HG02981 (cell line): ENCODE measurements around the gene MAGEB6.
"Not testable (repeated sequence)": the region's sequence is repeated elsewhere in the genome, so short reads cannot be mapped to it uniquely, and the experiment has no call there.

Source experiments
- ATAC-seq: cut with Tn5 transposase; IDR thresholded peaks from one replicate; pipeline ENCODE4 v1.9.1; 2021; ENCODE audit warnings: mild to moderate bottlenecking, moderate library complexity; ENCODE audit not compliant: unreplicated experiment

The MAGEB6 gene, protein sequence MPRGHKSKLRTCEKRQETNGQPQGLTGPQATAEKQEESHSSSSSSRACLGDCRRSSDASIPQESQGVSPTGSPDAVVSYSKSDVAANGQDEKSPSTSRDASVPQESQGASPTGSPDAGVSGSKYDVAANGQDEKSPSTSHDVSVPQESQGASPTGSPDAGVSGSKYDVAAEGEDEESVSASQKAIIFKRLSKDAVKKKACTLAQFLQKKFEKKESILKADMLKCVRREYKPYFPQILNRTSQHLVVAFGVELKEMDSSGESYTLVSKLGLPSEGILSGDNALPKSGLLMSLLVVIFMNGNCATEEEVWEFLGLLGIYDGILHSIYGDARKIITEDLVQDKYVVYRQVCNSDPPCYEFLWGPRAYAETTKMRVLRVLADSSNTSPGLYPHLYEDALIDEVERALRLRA

DNA sequence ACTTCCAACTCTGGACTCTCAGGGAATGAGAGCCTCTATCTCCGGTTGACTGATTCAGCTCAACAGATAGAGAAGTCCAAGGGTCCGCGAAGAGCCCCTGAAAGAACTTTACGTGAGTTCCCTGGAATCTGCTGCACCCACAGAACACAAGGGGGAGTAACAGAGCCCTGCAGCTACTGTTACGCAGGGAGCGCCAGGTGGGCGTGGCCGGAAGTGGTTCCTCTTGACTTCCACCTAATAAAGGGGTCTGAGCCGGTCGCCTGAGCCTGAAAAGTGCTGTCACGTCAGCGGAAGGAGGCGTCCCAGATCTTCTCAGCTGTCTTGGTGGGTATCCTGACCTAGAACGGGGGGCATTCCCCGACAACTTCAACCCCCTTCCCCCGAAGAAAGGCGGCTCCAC, at the start of gene MAGEB6:
MAGEB6 (plus strand) TSS at position 237 of the 400 bp plus-strand sequence. CDS start 1,407 bp downstream, outside the sequence.
- no peak for ATAC-seq

DNA sequence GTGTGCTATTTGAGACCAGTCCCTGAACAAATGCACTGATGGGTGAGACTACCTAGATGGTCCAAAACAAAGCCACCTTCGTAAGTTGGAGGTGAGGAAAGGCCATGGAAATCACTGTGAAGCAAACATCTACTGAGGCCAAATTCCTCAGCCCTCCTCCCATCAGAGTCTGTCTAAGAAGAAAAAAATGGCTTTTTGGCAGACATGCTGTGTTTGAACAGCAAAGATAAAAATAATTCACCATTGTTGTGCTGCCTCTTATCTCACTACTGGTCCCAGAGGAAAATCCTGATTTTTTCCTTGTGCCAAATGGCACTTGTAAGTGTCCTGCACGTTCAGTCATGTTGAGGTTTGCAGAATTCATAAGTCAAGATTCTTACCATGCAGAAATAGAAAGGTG, 46.2 kb upstream of the MAGEB6 start:
- ATAC-seq, result no peak

DNA sequence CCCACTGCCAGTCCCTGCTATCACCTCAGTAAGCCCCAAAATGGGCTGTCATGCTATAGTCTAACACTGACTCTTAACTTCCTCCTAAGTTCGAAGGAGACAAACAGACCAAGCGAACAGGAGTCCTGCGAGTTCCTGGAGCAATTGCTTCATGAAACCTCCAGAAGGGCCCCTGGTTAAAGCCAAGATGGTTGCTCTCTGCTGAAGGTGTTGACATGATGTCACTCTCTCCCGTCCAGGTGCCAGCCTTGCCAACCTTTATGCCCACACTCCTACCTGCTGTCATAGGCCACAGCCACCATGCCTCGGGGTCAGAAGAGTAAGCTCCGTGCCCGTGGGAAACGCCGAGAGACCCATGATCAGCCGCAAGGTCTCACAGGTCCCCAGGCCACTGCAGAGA, 31.9 kb upstream of the MAGEB6 start, which contains the start of gene MAGEB6B:
MAGEB6B (plus strand) TSS at position 301 of the 400 bp plus-strand sequence; CDS start at position 301, 0 bp downstream.
- ATAC-seq, result no peak

DNA sequence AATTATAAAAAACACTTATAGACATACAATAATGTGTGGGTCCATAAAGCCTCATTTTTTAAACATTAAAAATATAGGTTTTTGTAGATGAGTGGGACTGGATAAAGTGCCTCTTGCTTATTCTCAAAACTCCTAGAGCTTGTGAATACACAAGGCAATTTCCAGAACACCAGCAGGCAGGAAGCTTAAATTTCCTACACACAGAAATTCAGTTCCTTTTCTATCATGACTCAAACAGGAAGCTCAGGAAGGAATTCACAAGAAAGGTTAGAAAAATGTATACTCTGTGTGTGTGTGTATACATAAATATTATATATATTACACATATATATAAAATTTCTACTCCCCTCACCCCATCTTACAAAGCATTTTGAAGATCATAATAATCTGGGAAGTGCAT, 11.3 kb downstream of the MAGEB6 start:
- no peak for ATAC-seq

DNA sequence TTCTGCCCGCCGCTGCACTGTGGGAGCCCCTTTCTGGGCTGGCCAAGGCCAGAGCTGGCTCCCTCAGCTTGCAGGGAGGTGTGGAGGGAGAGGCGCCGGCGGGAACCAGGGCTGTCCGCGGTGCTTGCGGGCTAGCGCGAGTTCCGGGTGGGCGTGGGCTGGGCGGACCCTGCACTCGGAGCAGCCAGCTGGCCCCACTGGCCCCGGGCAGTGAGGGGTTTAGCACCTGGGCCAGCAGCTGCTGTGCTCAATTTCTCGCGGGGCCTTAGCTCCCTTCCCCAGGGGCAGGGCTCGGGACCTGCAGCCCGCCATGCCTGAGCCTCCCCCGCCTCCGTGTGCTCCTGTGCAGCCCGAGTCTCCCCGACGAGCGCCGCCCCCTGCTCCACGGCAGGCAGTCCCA, 12.5 kb downstream of the MAGEB6 start:
- ATAC-seq, result not testable (repeated sequence)

DNA sequence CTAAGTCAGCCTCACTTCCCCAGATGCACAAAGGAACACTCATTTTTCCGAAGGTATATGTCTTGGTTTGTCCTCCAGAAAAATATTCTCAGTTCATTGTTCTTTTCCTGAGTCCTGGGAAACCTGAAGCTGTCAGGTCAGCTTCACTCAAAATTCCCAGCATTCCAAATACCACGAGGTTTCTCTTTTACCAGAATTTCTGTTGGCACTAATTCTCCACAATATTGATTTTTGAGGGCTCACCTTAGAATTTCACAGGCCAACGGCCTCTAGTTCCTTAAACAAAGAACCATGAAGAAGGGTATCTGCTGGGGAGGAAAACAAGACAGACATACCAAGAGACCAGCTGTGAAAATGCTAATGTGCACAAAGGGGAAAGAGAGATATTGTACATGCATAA, 15.8 kb downstream of the MAGEB6 start:
- ATAC-seq, result no peak

DNA sequence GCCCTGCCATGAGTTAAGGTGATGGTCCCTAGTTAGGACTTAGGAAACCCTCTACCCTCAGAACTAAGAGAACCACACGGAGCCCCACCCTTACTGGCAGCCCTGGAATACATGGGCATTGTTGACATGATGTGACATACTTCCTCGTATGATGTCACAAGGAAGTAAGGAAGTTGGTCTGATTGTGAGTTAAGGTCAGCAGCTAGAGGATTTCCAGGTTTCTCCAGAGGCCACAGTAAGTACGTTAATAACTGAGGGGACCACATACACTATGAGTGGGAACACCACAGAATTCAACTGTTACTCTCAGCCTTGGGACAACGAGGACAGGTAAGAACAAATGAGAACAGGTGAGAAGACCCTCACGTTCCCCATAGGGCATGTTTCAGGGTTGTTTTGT, 23.6 kb downstream of the MAGEB6 start, which contains the start of gene MAGEB5:
MAGEB5 (plus strand) TSS at position 301 of the 400 bp plus-strand sequence. CDS start 1,133 bp downstream, outside the sequence.
- ATAC-seq, result no peak

DNA sequence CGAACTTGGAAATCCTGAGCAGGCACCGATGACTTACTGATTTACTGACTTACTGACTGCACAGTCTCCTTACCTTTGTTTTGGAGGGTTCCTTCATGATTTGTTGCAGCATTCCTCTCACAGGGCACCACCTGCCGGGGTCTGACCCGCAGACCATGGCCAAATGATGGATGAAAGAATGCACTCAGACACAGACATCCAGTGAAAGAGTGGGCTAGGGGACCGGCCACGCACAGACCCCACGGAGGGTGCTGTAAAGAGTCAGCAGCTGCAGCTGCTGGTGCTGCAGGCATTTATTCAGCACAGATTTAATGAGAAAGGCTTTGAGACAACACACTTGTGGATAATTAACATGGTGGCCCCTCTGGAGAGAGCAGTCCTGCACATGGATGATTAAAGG, 27.1 kb downstream of the MAGEB6 start:
- ATAC-seq, result no peak

DNA sequence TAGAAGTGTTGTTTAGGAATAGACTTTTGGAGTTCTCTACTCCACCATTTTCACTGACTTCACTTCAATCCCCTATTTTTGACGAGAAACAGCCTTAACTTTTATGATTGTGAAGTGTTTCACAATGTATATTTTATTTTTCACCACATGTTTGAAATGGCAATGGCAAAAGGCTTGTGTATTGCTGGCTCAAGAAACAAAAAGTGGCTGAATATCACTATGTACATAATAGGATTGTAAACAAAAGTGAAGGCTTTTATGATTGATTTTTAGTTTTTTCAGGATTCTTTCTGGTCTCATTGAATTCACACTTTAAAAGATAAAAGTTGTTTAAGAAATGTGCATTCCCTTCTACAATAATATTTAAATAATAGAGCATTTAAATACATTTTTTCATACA, 41.9 kb downstream of the MAGEB6 start:
- ATAC-seq, result no peak
